ENCODE results near the gene TACC2. TPM values are rescaled to one million over a fixed set of nuclear protein-coding genes. Genes with fewer than 3 reads are reported as not detected.
"Not testable (repeated sequence)": the region's sequence is repeated elsewhere in the genome, so short reads cannot be mapped to it uniquely, and the experiment has no call there.

Gene TACC2
- total RNA-seq, 1 donor: under 0.01 TPM

DNA sequence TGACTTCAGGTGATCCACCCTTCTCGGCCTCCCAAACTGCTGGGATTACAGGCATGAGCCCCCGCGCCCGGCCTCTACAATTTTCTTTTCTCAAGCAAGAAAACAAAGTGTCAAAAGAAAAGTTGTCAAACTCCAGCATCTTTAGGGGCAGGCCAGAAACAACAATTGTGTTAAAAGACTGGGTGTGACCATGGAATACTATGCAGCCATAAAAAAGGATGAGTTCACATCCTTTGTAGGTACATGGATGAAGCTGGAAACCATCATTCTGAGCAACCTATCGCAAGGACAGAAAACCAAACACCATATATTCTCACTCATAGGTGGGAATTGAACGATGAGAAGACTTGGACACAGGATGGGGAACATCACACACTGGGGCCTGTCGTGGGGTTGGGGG lies 34.3 kb downstream of the TACC2 start:
- not testable (repeated sequence) for DNase-seq (ENCODE audit: low read depth in 2 of 3, low spot score in 2 of 3)

DNA sequence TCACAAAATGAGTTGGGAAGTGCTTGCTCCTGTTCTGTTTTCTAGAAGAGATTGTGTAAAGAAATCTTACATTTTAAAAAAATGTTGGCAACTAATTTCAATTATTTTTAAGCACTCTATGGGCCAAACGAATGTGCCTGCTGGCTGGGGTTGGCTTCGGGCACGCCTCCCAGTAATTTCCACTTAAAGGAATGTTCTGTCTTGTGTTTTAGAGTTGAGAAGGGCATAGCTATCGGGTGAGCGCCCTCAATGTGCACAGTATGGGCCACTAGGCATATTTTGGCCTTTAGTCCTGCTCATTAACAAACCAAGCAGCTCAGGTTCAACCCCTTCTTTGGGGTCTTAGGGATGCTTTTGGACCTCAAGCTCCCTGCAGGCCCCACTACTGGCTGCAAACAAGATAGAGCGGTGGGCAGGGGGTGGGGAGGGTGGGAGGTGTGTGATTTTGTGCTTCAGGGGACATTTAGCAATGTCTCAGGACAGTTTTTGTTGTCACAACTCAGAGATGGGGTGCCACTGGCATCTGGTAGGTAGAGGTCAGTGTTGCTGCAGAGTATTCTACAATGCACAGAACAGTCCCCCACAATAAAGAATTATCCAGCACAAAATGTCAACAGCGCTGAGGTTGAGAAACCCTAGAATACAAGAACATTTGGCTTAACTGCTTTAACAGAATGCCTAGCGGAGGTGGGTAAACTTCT lies 40.7 kb downstream of the TACC2 start:
- DNase-seq (ENCODE audit: low read depth in 2 of 3, low spot score in 2 of 3): no peak

GRCh38 chr10:122030200-122030552 lies 41.2 kb downstream of the TACC2 start:
- DNase-seq (ENCODE audit: low read depth in 2 of 3, low spot score in 2 of 3): no peak

- no peak for DNase-seq (ENCODE audit: low read depth in 2 of 3, low spot score in 2 of 3)
These were observed 44.4 kb downstream of the TACC2 start for GRCh38 chr10:122033224-122033926.

- no peak for DNase-seq (ENCODE audit: low read depth in 2 of 3, low spot score in 2 of 3)
These were observed 45.3 kb downstream of the TACC2 start for GRCh38 chr10:122034149-122034756.

DNA sequence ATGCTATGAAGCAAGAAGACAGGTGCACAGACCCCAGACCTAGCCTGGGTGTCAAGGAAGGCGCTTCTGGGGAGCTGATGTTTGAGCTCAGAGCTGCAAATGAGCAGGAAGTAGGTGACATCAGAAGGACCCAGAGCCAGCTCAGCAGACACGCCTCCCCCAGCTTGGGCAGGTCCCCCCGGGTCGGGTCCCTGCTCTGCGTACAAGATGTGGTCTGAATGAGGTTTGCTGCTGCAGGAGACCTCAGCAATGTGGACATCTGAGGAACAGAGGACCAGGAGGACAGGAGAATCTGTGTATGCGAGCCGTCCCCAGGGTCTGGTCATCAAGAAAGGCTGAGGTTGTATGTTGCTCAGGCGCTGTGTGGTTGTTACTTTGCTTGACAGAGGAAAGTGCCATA lies 51.8 kb downstream of the TACC2 start:
- DNase-seq (ENCODE audit: low read depth in 2 of 3, low spot score in 2 of 3): no peak

DNA sequence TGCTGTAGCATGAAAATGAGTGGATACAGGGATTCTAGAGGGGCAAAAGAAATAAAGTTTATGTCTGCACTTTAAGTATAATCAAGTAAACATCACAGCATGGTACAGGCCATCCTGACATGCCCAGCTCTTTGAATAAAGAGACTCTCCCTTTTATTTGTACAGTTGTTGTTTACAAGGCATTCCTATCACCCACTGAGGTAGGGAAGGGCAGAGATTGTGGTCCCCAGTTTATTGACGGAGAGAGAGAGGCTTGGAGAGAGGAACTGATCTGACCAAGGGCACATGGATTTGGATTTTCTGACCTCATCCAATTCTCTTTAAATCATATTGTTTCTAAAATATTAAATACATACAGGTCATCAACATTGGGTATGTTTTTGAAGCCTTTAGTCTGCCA lies 53.9 kb downstream of the TACC2 start:
- no peak for DNase-seq (ENCODE audit: low read depth in 2 of 3, low spot score in 2 of 3)

DNA sequence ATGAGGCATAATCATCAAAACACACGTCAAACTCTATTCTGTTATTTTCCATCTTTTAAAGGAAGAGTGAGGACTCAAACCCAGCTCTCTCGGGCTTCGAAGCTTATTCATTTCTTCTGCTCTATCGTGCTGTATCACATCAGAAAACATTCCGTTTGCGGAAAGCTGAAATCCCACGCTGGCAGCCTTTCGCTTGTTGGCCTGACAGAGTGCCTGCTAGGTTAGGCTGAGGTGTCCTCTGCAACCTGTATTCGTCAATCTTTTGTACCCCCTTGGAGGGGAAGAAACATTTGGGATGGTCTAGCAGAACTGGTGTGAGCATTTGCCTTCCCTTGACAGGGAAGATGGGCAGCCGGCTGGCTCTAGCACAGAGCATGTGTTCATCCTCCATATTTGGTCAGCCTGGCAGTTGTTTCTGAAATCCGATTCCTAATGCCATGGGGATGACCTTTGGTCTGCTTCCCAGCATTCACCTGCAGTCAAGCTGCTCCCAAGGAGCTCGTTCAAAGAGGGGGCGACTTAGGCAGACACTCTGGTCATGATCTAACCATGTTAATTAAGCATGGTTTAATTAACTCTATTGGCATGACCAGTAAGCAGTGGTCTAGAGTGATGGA lies 55.2 kb downstream of the TACC2 start:
- DNase-seq (ENCODE audit: low read depth in 2 of 3, low spot score in 2 of 3): no peak

DNA sequence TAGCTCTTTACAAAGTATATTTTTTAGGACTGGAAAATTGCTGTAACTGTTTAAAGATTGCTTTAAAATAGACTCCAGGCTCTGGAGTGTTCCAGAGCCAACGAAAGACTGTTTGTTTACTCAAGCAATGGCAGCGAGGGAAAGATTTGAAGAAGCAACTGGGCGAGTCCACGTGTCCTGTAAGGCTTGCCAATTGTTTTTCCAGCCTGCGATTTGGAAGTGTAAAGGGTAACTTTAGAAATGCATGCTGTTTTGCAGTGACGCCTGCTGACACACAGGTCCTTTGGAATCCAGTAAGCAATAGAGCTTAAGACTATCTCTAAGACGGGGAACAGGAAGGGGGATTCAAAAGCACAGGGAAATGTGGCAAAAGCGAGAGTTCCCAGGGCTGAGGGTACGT lies 55.8 kb downstream of the TACC2 start:
- DNase-seq (ENCODE audit: low read depth in 2 of 3, low spot score in 2 of 3): no peak

GRCh38 chr10:122045212-122045611 lies 56.2 kb downstream of the TACC2 start:
- no peak for DNase-seq (ENCODE audit: low read depth in 2 of 3, low spot score in 2 of 3)

DNA sequence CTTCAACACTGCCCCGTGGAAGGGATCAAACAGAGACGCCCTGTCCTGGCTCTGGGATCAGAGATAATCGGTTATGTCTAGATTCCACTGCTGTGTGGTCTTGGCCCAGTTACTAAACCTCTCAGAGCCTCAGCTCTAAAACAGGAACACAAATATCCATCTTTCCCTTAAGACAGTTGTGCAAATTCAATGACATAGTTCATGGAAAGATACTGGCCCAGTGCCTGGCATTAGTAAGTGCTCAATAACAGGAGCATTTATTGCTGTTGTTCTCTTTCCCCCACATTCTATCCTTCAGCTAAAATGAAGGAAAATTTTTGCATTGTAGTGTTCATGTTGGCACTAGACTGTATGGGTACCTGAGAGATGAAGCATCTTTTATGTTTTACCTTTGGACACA lies 58.6 kb downstream of the TACC2 start:
- DNase-seq (ENCODE audit: low read depth in 2 of 3, low spot score in 2 of 3): no peak

DNA sequence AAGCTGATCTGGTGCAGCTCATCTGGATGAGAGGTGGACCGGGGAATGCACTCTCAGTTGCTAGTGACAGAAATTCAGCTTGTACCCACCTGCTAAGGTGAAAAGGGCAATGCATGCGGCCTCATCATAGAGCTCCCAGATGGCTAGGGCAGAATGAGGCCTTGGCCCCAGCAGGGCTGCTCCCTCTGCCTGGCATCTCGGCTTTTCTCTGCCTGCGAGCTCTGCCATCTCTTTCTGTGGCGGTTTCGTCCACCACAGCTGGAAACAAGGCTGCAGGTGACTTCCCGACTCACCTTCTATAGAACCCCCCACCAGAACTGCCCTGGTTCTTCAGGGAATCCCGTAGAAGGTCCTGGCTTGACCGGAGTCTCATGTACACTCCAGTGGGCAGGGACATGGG lies 60.1 kb downstream of the TACC2 start:
- no peak for DNase-seq (ENCODE audit: low read depth in 2 of 3, low spot score in 2 of 3)

DNA sequence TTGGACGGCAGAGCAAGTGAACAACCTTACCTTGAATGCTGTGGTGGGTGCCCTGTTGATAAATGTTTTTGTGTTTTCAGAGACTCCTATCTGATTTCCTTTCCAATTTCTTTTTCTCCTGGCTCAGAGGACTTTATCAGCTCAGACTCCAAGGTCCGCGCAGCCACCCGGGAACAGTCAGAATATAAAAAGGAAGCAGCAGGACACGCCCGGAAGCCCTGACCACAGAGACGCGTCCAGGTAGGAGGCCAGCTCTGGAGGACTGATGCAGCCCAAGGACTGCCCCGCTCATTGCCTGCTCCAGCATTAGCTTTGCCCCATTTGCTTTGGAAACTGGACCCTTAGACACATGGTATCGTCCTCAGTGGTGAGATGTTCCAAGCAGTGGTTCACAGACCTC lies 61.3 kb downstream of the TACC2 start:
- no peak for DNase-seq (ENCODE audit: low read depth in 2 of 3, low spot score in 2 of 3)

- no peak for DNase-seq (ENCODE audit: low read depth in 2 of 3, low spot score in 2 of 3)
These were observed 61.8 kb downstream of the TACC2 start for GRCh38 chr10:122050811-122051210.

DNA sequence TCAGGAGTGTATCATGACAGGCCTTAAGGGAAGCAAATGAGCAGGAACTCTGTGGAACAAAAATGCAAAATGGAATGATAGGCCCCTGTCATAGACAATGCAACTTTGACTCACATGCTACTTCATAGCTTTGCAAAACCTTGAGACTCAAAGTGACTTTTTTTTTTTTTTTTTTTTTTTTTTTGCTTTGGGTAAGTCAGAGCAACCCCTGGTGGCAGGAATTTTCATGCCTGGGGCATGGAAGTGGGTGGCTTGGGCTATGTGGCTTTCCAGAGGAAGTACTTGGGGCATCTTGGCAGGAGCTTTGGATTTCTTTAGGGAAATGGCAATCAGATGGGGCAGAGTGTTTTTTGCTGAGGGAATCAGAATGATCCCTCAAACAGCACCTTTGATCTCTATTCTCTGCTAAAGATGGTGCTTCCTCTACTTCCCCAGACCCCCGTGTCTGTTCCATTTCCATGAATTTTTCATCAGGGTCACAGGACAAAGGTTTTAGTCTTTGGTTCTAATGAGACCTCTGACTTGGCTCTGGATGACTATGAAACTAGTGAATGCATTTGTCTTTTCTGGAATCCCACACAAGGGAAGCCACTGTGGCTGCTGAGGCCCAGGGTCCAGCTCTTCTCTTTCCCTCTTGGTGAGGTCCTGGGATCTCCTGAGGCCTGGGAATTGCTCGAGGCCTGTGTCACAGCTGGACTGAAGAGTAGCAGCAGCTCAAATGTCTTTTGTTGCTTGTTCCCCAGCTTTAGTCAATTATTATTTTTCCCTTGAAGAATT lies 62.8 kb downstream of the TACC2 start:
- no peak for DNase-seq (ENCODE audit: low read depth in 2 of 3, low spot score in 2 of 3)

DNA sequence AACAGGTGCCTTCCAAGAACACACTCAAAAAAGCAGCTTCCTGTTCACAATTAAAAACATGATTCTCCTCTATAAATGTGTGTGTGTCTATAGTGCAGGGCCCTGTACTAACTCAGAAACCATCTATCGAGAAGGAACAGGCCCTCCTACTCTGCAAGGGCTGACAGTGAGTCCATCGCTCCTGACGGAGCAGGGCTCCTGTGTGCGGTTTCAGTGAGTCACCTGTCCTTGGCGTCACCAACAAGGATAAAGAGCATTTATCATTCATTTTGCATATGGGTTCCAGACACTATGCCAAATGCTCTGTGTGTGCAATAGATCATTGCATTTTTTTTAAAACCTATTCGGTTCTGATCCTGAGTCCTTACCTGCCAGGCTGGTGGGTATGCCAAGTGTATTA lies 63.7 kb downstream of the TACC2 start:
- no peak for DNase-seq (ENCODE audit: low read depth in 2 of 3, low spot score in 2 of 3)

DNA sequence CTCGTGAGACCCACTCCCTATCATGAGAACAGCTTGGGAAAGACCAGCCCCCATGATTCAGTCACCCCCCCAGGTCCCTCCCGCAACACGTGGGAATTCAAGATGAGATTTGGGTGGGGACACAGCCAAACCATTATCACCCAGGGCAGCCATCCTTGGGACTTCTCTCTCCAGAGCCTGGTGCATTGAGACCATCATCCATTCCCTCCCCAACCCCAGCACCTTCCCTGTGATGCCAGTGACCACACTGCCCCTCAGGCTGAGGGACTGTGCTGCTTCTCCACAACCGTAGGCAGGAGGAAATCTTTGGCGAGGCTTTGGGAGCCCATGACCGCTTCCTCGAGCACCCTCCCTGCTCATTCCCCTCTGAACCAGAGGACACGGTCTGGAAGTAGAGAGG lies 64.4 kb downstream of the TACC2 start:
- no peak for DNase-seq (ENCODE audit: low read depth in 2 of 3, low spot score in 2 of 3)

DNA sequence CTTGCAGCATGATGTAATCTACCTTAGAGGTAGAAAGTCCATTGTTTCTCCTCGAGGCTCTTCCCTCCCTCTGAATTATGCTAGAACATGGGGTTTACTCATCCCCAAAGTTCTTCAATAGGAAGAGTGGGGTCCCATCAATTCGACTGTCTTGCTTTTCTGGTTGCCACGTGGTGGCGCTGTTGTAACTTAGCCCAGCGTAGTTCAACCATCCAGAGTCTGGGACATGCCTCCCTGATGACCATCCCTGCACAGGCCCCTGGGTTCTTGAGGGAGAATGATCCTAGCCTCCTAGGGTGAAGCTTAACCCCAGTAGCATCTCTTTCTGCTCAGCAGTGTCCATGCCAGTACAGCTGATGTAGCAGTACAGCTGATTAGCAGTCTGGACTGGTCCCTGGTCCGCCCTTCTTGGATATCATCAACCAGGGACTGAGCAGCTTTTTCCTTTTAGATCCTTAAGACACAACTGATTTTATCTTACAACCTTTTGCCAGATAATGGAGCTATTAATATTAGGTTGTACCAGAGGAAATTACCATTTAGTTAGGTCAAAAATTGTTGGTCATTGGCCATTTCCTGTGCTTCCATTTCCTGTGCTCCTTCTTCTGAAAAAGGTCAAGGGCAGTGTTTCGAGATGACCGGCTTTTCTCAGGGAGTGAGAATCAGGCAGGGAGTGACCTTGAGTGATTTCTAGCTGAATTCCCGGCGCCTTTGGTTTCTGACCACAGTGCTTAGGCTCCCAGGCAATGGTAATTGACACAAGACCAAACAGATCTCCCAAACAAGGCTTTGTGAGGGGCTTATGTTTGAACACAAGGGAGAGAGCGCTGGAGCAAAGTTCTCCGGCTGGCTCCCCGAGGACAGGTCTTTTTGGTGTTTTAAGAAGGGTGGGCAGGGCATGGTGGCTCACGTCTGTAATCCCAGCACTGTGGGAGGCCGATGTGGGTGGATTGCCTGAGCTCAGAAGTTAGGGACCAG lies 65.4 kb downstream of the TACC2 start:
- no peak for DNase-seq (ENCODE audit: low read depth in 2 of 3, low spot score in 2 of 3)

DNA sequence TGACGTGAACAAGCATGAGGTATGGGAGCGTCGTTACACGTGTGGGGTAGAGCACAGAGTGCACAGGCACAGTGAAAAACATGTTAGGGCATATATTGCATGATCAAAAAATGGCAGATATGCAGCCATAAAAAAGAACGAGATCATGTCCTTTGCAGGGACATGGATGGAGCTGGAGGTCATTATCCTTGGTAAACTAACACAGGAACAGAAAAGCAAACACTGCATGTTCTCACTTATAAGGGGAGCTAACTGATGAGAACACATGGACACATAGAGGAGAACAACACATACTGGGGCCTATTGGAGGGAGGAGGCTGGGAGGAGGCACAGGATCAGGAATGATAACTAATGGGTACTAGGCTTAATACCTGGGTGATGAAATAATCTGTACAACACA lies 66.3 kb downstream of the TACC2 start:
- no peak for DNase-seq (ENCODE audit: low read depth in 2 of 3, low spot score in 2 of 3)
